ENCODE results near the gene IGFN1.
"Not testable (repeated sequence)": the region's sequence is repeated elsewhere in the genome, so short reads cannot be mapped to it uniquely, and the experiment has no call there.

IGFN1 gene

GRCh38 chr1:201217851-201218250 is 27.2 kb downstream of the IGFN1 start:
- no peak for DNase-seq (ENCODE audit: low read depth)

GRCh38 chr1:201218409-201218808 is 27.8 kb downstream of the IGFN1 start:
- DNase-seq (ENCODE audit: low read depth): no peak

- DNase-seq (ENCODE audit: low read depth): no peak
Measured at GRCh38 chr1:201219481-201220387, 29.1 kb downstream of the IGFN1 start.

GRCh38 chr1:201220388-201220715 is 29.7 kb downstream of the IGFN1 start:
- no peak for DNase-seq (ENCODE audit: low read depth)

GRCh38 chr1:201221201-201221846 is 30.7 kb downstream of the IGFN1 start:
- no peak for DNase-seq (ENCODE audit: low read depth)

- no peak for DNase-seq (ENCODE audit: low read depth)
Measured at GRCh38 chr1:201222125-201222524, 31.5 kb downstream of the IGFN1 start.

GRCh38 chr1:201223852-201224665 is 33.4 kb downstream of the IGFN1 start:
- DNase-seq (ENCODE audit: low read depth): no peak

- no peak for DNase-seq (ENCODE audit: low read depth)
Measured at GRCh38 chr1:201224666-201225370, 34.2 kb downstream of the IGFN1 start.

- DNase-seq (ENCODE audit: low read depth): no peak
Measured at GRCh38 chr1:201226178-201226514, 35.5 kb downstream of the IGFN1 start.

- DNase-seq (ENCODE audit: low read depth): no peak
Measured at GRCh38 chr1:201226859-201227488, 36.4 kb downstream of the IGFN1 start.

- DNase-seq (ENCODE audit: low read depth): no peak
Measured at GRCh38 chr1:201228011-201228983, 37.7 kb downstream of the IGFN1 start.

- no peak for DNase-seq (ENCODE audit: low read depth)
Measured at GRCh38 chr1:201229095-201229494, 38.5 kb downstream of the IGFN1 start.

GRCh38 chr1:201229771-201230635 is 39.4 kb downstream of the IGFN1 start:
- DNase-seq (ENCODE audit: low read depth): peak; percentile 28

GRCh38 chr1:201230676-201231075 is 40.1 kb downstream of the IGFN1 start:
- no peak for DNase-seq (ENCODE audit: low read depth)

GRCh38 chr1:201239646-201240045 is 49.0 kb downstream of the IGFN1 start:
- not testable (repeated sequence) for DNase-seq (ENCODE audit: low read depth)

GRCh38 chr1:201240171-201240570 is 49.5 kb downstream of the IGFN1 start:
- DNase-seq (ENCODE audit: low read depth): no peak

- no peak for DNase-seq (ENCODE audit: low read depth)
Measured at GRCh38 chr1:201241736-201242135, 51.1 kb downstream of the IGFN1 start.

GRCh38 chr1:201245082-201245481 is 54.5 kb downstream of the IGFN1 start:
- DNase-seq (ENCODE audit: low read depth): no peak
